ENCODE results near the gene FHL2.

DNA sequence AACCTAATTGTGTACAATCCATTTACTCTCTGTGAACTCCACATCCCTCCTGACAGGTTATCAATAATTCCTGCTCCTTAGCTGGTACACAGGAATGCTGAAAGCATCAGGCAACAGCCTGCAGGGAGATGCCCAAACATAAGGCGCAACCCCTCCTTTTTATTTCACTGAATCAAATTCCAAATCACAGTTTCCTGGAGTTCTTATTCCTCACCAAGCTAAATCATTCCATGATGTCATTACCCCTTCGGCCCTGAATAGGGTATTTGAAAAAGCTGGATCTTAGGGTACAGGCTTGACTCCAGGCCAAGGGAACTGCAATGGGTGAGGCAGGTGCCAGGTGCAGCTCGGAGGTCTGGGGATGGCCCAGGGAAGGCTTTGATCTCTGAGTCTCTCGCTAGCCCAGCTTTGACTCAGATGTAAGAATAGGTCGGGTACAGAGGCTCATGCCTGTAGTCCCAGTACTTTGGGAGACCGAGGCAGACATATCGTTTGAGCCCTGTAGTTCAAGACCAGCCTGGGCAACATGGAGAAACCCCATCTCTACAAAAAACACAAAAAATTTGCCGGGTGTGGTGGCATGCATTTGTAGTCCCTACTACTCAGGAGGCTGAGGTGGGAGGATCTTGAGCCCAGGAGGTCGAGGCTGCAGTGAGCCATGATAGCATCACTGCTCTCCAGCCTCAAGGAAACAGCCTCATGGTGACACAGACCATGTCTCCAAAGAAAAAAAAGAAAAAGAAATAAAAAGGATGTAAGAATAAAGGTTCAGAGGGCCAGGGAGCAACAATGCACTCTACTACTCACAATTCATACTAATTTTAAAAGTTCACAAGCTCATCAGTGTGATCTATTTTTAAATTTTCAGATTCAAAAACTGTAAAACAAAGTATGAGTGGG lies 6.8 kb downstream of the FHL2 start:
- TF ChIP-seq, protein P1, sequence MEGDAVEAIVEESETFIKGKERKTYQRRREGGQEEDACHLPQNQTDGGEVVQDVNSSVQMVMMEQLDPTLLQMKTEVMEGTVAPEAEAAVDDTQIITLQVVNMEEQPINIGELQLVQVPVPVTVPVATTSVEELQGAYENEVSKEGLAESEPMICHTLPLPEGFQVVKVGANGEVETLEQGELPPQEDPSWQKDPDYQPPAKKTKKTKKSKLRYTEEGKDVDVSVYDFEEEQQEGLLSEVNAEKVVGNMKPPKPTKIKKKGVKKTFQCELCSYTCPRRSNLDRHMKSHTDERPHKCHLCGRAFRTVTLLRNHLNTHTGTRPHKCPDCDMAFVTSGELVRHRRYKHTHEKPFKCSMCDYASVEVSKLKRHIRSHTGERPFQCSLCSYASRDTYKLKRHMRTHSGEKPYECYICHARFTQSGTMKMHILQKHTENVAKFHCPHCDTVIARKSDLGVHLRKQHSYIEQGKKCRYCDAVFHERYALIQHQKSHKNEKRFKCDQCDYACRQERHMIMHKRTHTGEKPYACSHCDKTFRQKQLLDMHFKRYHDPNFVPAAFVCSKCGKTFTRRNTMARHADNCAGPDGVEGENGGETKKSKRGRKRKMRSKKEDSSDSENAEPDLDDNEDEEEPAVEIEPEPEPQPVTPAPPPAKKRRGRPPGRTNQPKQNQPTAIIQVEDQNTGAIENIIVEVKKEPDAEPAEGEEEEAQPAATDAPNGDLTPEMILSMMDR (IDR thresholded peaks at IDR 0.05; ENCODE audit: low read depth, low read length, missing input control): no peak
- TF ChIP-seq YY1 (IDR thresholded peaks at IDR 0.05): no peak
- no peak for TF ChIP-seq TAF1 (conservative IDR thresholded peaks at IDR 0.05)
- TF ChIP-seq, protein P2, sequence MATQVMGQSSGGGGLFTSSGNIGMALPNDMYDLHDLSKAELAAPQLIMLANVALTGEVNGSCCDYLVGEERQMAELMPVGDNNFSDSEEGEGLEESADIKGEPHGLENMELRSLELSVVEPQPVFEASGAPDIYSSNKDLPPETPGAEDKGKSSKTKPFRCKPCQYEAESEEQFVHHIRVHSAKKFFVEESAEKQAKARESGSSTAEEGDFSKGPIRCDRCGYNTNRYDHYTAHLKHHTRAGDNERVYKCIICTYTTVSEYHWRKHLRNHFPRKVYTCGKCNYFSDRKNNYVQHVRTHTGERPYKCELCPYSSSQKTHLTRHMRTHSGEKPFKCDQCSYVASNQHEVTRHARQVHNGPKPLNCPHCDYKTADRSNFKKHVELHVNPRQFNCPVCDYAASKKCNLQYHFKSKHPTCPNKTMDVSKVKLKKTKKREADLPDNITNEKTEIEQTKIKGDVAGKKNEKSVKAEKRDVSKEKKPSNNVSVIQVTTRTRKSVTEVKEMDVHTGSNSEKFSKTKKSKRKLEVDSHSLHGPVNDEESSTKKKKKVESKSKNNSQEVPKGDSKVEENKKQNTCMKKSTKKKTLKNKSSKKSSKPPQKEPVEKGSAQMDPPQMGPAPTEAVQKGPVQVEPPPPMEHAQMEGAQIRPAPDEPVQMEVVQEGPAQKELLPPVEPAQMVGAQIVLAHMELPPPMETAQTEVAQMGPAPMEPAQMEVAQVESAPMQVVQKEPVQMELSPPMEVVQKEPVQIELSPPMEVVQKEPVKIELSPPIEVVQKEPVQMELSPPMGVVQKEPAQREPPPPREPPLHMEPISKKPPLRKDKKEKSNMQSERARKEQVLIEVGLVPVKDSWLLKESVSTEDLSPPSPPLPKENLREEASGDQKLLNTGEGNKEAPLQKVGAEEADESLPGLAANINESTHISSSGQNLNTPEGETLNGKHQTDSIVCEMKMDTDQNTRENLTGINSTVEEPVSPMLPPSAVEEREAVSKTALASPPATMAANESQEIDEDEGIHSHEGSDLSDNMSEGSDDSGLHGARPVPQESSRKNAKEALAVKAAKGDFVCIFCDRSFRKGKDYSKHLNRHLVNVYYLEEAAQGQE (IDR thresholded peaks at IDR 0.05): no peak
- TF ChIP-seq SP1 (IDR thresholded peaks at IDR 0.05): no peak
- TF ChIP-seq, protein P3, sequence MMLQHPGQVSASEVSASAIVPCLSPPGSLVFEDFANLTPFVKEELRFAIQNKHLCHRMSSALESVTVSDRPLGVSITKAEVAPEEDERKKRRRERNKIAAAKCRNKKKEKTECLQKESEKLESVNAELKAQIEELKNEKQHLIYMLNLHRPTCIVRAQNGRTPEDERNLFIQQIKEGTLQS (IDR thresholded peaks at IDR 0.05): no peak
- TF ChIP-seq GABPA (IDR thresholded peaks at IDR 0.05 in 1 of 2, conservative IDR thresholded peaks at IDR 0.05 in 1 of 2): no peak
- no peak for TF ChIP-seq RAD21 (IDR thresholded peaks at IDR 0.05)
- TF ChIP-seq, protein P4, sequence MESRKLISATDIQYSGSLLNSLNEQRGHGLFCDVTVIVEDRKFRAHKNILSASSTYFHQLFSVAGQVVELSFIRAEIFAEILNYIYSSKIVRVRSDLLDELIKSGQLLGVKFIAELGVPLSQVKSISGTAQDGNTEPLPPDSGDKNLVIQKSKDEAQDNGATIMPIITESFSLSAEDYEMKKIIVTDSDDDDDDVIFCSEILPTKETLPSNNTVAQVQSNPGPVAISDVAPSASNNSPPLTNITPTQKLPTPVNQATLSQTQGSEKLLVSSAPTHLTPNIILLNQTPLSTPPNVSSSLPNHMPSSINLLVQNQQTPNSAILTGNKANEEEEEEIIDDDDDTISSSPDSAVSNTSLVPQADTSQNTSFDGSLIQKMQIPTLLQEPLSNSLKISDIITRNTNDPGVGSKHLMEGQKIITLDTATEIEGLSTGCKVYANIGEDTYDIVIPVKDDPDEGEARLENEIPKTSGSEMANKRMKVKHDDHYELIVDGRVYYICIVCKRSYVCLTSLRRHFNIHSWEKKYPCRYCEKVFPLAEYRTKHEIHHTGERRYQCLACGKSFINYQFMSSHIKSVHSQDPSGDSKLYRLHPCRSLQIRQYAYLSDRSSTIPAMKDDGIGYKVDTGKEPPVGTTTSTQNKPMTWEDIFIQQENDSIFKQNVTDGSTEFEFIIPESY (IDR thresholded peaks at IDR 0.05): no peak
- TF ChIP-seq RXRA (IDR thresholded peaks at IDR 0.05): no peak
- TF ChIP-seq, protein P5, sequence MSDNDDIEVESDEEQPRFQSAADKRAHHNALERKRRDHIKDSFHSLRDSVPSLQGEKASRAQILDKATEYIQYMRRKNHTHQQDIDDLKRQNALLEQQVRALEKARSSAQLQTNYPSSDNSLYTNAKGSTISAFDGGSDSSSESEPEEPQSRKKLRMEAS (IDR thresholded peaks at IDR 0.05): no peak
- no peak for TF ChIP-seq FOXA2 (IDR thresholded peaks at IDR 0.05)
- no peak for TF ChIP-seq JUND (IDR thresholded peaks at IDR 0.05)
- no peak for TF ChIP-seq EGR1 (IDR thresholded peaks at IDR 0.05; ENCODE audit: low read depth in 2 of 2)
